KMS-11 (cell line): ENCODE data around the gene TBC1D1.
"Not testable (repeated sequence)": the region's sequence is repeated elsewhere in the genome, so short reads cannot be mapped to it uniquely, and the experiment has no call there.

Experiments
- H2AFZ ChIP-seq: fragments of 200-600 bp; sonication (generic); 2 replicates; pipeline ENCODE4 v1.6.1; 2016; ENCODE audit warnings: antibody characterized with exemption, mixed run types, low read depth
- H3K27ac ChIP-seq: fragments of 200-600 bp; sonication (generic); 2 replicates; pipeline ENCODE4 v1.6.1; 2016; ENCODE audit warnings: mild to moderate bottlenecking, mixed run types
- H3K27me3 ChIP-seq: fragments of 200-600 bp; sonication (generic); 2 replicates; pipeline ENCODE4 v1.6.1; 2017; ENCODE audit warnings: mild to moderate bottlenecking, low read depth, mixed run types, moderate library complexity; ENCODE audit not compliant: insufficient read depth
- H3K36me3 ChIP-seq: fragments of 200-600 bp; sonication (generic); 2 replicates; pipeline ENCODE4 v1.6.1; 2017; ENCODE audit warnings: mild to moderate bottlenecking, mixed run types; ENCODE audit not compliant: insufficient read depth
- H3K4me1 ChIP-seq: fragments of 200-600 bp; sonication (generic); 2 replicates; pipeline ENCODE4 v1.6.1; 2016; ENCODE audit warnings: mild to moderate bottlenecking, low read depth, mixed run types; ENCODE audit not compliant: poor library complexity, severe bottlenecking
- H3K4me2 ChIP-seq: fragments of 200-600 bp; sonication (generic); 2 replicates; pipeline ENCODE4 v1.7.0; 2016; ENCODE audit warnings: mild to moderate bottlenecking, mixed run types
- H3K4me3 ChIP-seq: fragments of 200-600 bp; sonication (generic); IDR thresholded peaks from 2 replicates; pipeline ENCODE4 v1.6.1; 2017; ENCODE audit warnings: low read depth, low read length, mixed read lengths; ENCODE audit not compliant: insufficient read depth
- H3K79me2 ChIP-seq: fragments of 200-600 bp; sonication (generic); 2 replicates; pipeline ENCODE4 v1.6.1; 2016; ENCODE audit warnings: low read depth, mixed run types; ENCODE audit not compliant: insufficient read depth
- H3K9ac ChIP-seq: fragments of 200-600 bp; sonication (generic); 2 replicates; pipeline ENCODE4 v1.6.1; 2016; ENCODE audit warnings: mild to moderate bottlenecking, mixed run types
- H4K20me1 ChIP-seq: fragments of 200-600 bp; sonication (generic); 2 replicates; pipeline ENCODE4 v1.6.1; 2016; ENCODE audit warnings: mild to moderate bottlenecking, mixed run types; ENCODE audit not compliant: insufficient read depth
- TF ChIP-seq, protein P1 (sequence below): fragments of 200-600 bp; sonication (generic); conservative IDR thresholded peaks from 2 replicates; pipeline ENCODE4 v1.6.1; 2017; ENCODE audit warnings: low read depth, mild to moderate bottlenecking, antibody characterized with exemption, low read length, moderate library complexity, mixed read lengths

The TBC1D1 gene

GRCh38 chr4:37970702-37971101 lies 79.8 kb downstream of the TBC1D1 start:
- Histone ChIP-seq H3K4me1 (peaks cover 5% of the 10 kb centered on the region), H3K4me3 (no peak overlapping the region), H3K79me2 (no peaks in the 10 kb centered on the region), H3K27me3 (no peaks in the 10 kb centered on the region), H3K4me2 (no peak overlapping the region), H3K9ac (no peak overlapping the region), H3K36me3 (no peaks in the 10 kb centered on the region), H2AFZ (no peak overlapping the region), H3K27ac (no peak overlapping the region), H4K20me1 (no peaks in the 10 kb centered on the region)
- TF ChIP-seq, protein P1, sequence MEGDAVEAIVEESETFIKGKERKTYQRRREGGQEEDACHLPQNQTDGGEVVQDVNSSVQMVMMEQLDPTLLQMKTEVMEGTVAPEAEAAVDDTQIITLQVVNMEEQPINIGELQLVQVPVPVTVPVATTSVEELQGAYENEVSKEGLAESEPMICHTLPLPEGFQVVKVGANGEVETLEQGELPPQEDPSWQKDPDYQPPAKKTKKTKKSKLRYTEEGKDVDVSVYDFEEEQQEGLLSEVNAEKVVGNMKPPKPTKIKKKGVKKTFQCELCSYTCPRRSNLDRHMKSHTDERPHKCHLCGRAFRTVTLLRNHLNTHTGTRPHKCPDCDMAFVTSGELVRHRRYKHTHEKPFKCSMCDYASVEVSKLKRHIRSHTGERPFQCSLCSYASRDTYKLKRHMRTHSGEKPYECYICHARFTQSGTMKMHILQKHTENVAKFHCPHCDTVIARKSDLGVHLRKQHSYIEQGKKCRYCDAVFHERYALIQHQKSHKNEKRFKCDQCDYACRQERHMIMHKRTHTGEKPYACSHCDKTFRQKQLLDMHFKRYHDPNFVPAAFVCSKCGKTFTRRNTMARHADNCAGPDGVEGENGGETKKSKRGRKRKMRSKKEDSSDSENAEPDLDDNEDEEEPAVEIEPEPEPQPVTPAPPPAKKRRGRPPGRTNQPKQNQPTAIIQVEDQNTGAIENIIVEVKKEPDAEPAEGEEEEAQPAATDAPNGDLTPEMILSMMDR: peak; percentile 66

DNA sequence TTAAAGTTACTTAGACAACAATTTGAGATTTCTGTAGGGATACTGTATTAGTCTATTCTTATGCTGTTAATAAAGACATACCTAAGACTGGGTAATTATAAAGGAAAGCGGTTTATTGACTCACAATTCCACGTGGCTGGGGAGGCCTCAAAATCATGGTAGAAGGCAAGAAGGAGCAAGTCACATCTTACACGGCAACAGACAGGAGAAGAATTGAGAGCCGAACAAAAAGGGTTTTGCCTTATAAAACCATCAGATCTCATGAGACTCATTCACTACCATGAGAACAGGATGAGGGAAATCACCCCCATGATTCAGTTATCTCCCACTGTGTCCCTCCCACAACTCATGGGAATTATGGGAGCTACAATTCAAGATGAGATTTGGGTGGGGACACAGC lies 80.3 kb downstream of the TBC1D1 start:
- H3K4me3 ChIP-seq: no peak overlapping the region
- TF ChIP-seq, protein P1: no peak
- H4K20me1 ChIP-seq: no peaks in the 10 kb centered on the region
- no peak overlapping the region for H3K4me2 ChIP-seq
- no peak overlapping the region for H3K9ac ChIP-seq
- no peak overlapping the region for H2AFZ ChIP-seq
- no peaks in the 10 kb centered on the region for H3K36me3 ChIP-seq
- peaks cover 5% of the 10 kb centered on the region for H3K4me1 ChIP-seq
- no peak overlapping the region for H3K27ac ChIP-seq
- no peaks in the 10 kb centered on the region for H3K79me2 ChIP-seq
- no peaks in the 10 kb centered on the region for H3K27me3 ChIP-seq

DNA sequence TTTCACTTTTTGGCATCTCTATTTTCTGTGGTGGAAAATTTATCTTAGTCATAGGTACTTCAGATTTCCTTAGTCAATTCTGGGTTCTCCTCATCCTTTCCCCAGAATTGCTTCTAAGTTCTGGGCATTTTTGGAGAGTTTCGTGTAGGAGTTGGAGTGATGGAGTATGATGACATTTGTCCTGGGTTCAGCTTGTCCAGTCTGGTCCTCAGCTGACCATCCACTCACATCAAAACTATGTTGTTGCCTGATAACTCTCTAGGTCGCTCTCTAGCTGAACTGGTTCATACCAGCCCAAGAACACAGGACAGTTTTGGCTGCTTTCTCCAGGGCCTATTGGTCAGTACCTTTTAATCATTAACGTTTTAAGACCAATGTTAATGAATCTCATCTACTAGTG lies 82.6 kb downstream of the TBC1D1 start:
- no peak overlapping the region for H3K4me2 ChIP-seq
- H3K4me3 ChIP-seq: no peak overlapping the region
- no peak overlapping the region for H3K27ac ChIP-seq
- TF ChIP-seq, protein P1: no peak
- no peaks in the 10 kb centered on the region for H3K79me2 ChIP-seq
- no peaks in the 10 kb centered on the region for H4K20me1 ChIP-seq
- no peak overlapping the region for H3K9ac ChIP-seq
- H3K27me3 ChIP-seq: no peaks in the 10 kb centered on the region
- no peaks in the 10 kb centered on the region for H3K36me3 ChIP-seq
- H2AFZ ChIP-seq: no peak overlapping the region
- peaks cover 8% of the 10 kb centered on the region for H3K4me1 ChIP-seq

DNA sequence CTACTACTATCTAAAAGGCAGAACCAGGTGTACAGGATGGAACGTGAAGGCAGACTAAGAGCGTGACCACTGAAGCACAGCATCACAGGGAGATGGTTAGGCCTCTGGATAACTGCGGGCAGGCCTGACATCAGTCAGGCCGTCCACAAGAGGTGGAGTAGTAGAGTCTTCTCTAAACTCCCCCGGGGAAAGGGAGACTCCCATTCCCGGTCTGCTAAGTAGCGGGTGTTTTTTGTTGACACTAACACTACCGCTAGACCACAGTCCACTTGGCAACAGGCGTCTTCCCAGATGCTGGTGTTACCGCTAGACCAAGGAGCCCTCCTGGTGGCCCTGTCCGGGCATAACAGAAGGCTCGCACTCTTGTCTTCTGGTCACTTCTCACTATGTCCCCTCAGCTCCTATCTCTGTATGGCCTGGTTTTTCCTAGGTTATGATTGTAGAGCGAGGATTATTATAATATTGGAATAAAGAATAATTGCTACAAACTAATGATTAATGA lies 84.5 kb downstream of the TBC1D1 start:
- not testable (repeated sequence) for H3K36me3 ChIP-seq, H4K20me1 ChIP-seq, H3K27ac ChIP-seq, H3K9ac ChIP-seq, H2AFZ ChIP-seq, H3K4me2 ChIP-seq, H3K79me2 ChIP-seq, H3K27me3 ChIP-seq, H3K4me3 ChIP-seq
- H3K4me1 ChIP-seq: peaks cover 26% of the 10 kb centered on the region

GRCh38 chr4:37976507-37976906 lies 85.6 kb downstream of the TBC1D1 start:
- H3K27ac ChIP-seq: no peak overlapping the region
- no peaks in the 10 kb centered on the region for H3K36me3 ChIP-seq
- H3K4me2 ChIP-seq: no peak overlapping the region
- TF ChIP-seq, protein P1: no peak
- no peak overlapping the region for H3K9ac ChIP-seq
- no peak overlapping the region for H3K4me3 ChIP-seq
- H2AFZ ChIP-seq: peak overlapping the region; percentile 14; the same call in 1 of the 2 replicates
- no peaks in the 10 kb centered on the region for H3K27me3 ChIP-seq
- H4K20me1 ChIP-seq: no peaks in the 10 kb centered on the region
- H3K79me2 ChIP-seq: no peaks in the 10 kb centered on the region
- peaks cover 24% of the 10 kb centered on the region for H3K4me1 ChIP-seq
